Activated T-cell treated with anti-CD3 and anti-CD28 coated beads, Interleukin-2, amount 50 U/mL, for 24 hours (primary cell): ENCODE measurements around the gene TMEM100.

Experiments
- DNase-seq: peaks from one replicate; pipeline ENCODE4 v3.0.0-alpha.2; 2020
- H3K27ac Mint-ChIP-seq: 2 replicates; pipeline ENCODE4 v1.8.0; 2020; ENCODE audit warnings: mild to moderate bottlenecking, mixed read lengths
- H3K27me3 Mint-ChIP-seq: 2 replicates; pipeline ENCODE4 v1.8.0; 2020; ENCODE audit warnings: mixed read lengths
- H3K36me3 Mint-ChIP-seq: 2 replicates; pipeline ENCODE4 v1.8.0; 2020; ENCODE audit warnings: low read depth, mixed read lengths
- H3K4me1 Mint-ChIP-seq: 2 replicates; pipeline ENCODE4 v1.8.0; 2020; ENCODE audit warnings: low read depth, mixed read lengths
- H3K4me3 Mint-ChIP-seq: 2 replicates; pipeline ENCODE4 v1.8.0; 2020; ENCODE audit warnings: mild to moderate bottlenecking, moderate library complexity, mixed read lengths
- H3K9me3 Mint-ChIP-seq: 2 replicates; pipeline ENCODE4 v1.8.0; 2020; ENCODE audit warnings: mixed read lengths

Gene TMEM100, protein sequence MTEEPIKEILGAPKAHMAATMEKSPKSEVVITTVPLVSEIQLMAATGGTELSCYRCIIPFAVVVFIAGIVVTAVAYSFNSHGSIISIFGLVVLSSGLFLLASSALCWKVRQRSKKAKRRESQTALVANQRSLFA

DNA sequence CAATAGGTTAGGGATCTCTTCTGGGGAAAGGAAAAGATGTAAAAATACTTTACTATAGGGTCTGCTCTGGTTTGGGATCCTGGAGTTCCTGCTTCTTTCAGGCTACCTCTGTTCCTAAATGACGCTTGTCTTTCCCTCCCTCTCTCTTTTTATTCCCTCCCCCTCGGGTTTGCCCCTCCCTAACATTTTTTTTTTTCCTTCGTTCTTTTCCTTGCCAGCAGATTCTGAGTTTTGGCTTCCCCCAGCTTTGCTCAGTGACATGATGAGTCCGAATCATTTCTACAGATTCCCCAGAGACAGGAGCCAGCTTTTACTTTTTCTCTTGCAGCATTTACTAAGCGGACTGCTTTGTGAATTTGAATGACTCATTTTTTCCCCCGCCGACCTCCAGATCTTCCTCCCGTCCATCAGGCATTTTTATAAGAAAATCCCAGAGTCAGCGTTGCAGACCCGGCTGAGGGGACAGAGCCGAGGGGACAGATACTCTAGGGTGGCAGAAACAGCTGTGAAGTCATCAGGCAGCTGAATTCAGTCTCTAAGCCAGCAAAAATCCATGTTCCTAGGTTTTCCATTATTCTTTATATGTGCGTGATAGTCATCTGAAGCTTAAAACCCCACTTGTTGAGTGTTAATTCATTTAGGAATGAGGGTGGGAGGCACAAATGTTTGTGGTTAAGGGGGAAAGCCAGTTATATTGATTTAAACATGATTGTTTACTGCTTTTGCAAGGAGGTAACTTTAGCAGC is at the start of gene TMEM100:
TMEM100 (minus strand) TSS at position 123 of the 746 bp plus-strand sequence. CDS start 1,794 bp downstream, outside the sequence.
- Mint-ChIP-seq H3K4me3 (no peak within 1 kb of the TSS), H3K36me3 (no peaks in the 10 kb centered on the region), H3K4me1 (peaks cover 2% of the 10 kb centered on the region), H3K27me3 (peaks cover 76% of the 10 kb centered on the region), H3K9me3 (no peaks in the 10 kb centered on the region), H3K27ac (no peak within 1 kb of the TSS)
- DNase-seq: no peak

DNA sequence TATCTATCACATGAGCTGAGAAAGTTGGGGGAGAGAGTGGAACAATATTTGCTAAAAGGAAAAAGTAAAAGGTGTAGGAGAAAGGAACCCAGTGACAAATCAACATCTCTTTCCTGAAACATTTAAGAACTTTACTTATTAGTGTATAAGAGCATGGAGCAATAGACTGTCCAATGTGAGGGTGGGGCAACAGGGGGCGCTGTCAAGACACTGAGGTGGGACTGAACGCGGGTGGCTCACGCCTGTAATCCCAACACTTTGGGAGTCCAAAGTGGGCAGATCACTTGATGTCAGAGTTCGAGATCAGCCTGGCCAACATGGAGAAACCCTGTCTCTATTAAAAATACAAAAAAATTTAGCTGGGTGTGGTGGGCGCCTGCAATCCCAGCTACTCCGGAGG is 49.4 kb upstream of the TMEM100 start:
- H3K36me3 Mint-ChIP-seq: peaks cover 46% of the 10 kb centered on the region
- peak overlapping the region; percentile 3 for H3K27ac Mint-ChIP-seq
- H3K9me3 Mint-ChIP-seq: no peaks in the 10 kb centered on the region
- no peaks in the 10 kb centered on the region for H3K4me1 Mint-ChIP-seq
- DNase-seq: no peak
- no peak overlapping the region for H3K4me3 Mint-ChIP-seq
- H3K27me3 Mint-ChIP-seq: no peaks in the 10 kb centered on the region

DNA sequence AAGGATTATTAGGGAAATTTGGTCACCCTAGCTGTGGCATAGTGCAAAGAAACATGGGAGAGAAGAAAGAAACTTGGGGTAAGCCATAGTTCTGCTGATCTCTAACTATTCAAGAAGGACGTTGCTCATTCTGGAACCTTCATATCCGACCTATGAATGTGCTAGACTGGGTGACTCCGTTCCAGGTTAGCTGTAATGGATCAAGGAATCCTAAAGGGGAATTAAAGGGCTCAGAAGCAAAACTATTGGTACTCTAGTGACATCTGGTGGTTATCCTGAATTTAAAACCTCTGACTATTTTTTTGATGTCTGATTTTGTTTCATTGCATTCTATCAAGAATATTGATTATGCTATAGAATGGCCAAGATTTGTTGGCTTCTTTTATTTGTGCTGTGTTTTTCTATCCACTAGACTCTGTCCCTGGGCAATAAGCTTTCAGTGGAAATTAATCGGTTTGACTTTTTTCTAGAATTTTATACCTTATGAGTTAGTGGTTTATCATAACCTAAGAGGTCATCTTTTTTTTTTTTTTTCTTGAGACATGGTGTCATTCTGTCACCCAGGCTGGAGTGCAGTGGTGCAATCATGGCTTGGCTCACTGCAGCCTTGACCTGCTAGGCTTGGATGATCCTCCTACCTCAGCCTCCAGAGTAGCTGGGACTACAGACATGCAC is 47.7 kb upstream of the TMEM100 start:
- Mint-ChIP-seq H3K9me3 (no peaks in the 10 kb centered on the region), H3K4me3 (no peak overlapping the region), H3K27ac (no peak overlapping the region), H3K27me3 (no peaks in the 10 kb centered on the region), H3K4me1 (no peaks in the 10 kb centered on the region), H3K36me3 (peaks cover 33% of the 10 kb centered on the region)
- no peak for DNase-seq

DNA sequence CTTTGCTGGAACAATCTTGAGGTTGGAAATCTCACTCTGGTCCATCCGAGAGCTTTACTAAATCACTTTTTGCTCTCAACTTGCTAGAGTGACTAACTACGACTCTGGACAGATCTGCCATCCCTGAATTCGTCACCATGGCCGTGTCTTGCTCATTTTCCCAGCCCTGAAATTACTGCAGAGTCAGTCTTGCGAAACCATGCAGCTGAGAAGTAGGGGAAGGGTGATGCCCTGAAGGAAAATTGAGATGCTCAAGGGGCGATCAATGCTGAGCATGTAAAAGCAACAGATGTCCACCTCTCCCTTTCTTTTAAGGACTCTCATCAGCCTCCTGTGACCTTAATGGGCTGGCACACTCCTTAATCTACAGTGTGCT is 46.9 kb upstream of the TMEM100 start:
- Mint-ChIP-seq H3K9me3 (no peaks in the 10 kb centered on the region), H3K27me3 (no peaks in the 10 kb centered on the region), H3K36me3 (peaks cover 29% of the 10 kb centered on the region), H3K4me3 (no peak overlapping the region), H3K27ac (no peak overlapping the region), H3K4me1 (no peaks in the 10 kb centered on the region)
- no peak for DNase-seq

DNA sequence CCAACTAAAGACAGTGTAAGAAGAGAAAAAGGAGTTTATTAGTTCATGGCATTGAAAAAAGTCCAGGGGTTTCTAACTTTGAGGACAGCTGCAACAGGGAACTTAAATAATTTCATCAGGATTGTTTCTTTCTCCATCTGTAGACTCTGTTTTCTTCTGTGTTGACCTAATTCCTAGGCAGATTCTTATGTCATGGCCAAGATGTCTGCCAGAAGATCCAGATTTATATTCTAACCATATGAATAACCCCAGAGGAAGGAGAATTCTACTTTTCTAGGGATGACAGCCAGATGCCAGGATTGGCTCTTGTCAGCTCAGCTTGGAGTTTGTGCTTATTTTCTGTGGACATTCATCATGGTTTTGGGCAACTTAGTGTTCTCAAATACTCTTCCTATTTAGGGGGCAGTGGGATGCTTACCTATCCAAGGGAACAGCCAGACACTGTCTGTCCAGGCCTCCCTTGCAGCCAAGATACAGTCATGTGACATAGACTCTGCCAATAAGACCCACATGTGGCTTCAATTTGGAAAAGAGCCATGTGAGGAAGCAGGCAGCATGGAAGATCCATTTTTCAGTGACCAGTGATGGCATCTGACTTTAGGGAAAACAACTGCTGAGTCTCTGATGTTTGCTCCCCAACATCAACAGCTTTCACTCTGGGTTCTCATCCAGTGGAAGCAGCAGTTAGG is 46.4 kb upstream of the TMEM100 start:
- Mint-ChIP-seq H3K4me1 (no peaks in the 10 kb centered on the region), H3K36me3 (peaks cover 25% of the 10 kb centered on the region), H3K4me3 (no peak overlapping the region), H3K27ac (no peak overlapping the region), H3K27me3 (no peaks in the 10 kb centered on the region), H3K9me3 (no peaks in the 10 kb centered on the region)
- no peak for DNase-seq

DNA sequence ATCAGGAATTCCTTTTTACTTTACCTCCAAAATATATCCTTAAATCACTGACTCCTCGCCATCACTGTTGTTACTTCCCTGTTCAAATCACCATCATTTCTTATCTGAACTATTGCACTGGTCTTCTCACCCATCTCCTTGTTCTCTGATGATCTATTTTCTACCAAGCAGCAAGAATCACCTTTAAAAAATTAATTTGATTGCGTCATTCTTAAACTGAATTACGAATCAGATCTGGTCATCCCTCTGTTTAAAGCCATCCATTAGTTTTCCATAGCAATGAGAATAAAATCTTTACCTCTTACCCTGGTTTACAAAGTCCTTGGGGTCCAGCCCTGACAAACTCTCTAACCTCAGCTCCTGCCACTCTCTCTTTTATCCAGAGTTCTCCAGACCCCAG is 42.8 kb upstream of the TMEM100 start:
- Mint-ChIP-seq H3K36me3 (peaks cover 5% of the 10 kb centered on the region), H3K9me3 (no peaks in the 10 kb centered on the region), H3K27ac (no peak overlapping the region), H3K27me3 (no peaks in the 10 kb centered on the region), H3K4me3 (no peak overlapping the region), H3K4me1 (no peaks in the 10 kb centered on the region)
- DNase-seq: no peak

DNA sequence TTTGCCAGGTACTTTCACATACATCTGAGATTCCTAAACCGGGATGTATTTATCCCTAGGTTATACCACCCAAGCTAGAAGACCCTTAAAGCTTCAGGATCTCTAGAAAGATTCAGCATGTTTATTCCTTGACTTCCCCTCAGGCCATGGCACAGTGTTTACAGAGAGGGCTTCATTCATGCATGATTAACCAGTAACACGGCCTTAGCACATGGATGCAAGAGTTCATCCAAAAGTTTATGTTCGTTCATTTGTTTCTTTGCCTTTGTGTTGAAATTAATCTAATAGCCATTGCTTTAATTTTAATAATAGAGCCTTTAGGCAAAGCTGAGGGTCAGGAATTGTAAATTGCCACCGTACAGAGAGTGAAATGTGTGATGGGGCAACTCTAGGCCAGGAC is 41.9 kb upstream of the TMEM100 start:
- Mint-ChIP-seq H3K4me3 (no peak overlapping the region), H3K9me3 (no peaks in the 10 kb centered on the region)

DNA sequence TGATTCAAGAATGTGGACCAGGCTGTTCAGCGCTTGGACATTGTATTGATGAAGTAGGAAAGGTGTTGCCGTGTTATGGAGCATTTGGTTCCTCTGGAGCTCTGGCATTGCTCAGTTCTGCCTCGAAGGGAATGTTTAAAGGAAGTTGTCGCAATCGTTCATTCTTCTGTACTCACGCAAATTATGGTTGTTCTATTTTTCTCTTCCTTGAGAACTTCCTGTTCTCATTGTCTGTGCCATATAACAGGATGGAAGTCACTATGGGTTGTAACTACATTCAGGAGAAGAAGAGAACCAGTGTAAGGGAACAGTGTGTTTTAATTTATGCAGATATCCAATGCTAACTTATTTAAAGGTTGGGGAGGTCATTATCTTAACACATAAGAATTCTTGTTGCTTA is 41.2 kb upstream of the TMEM100 start:
- Mint-ChIP-seq H3K4me1 (no peaks in the 10 kb centered on the region), H3K9me3 (no peaks in the 10 kb centered on the region), H3K27me3 (no peaks in the 10 kb centered on the region), H3K27ac (no peak overlapping the region), H3K4me3 (no peak overlapping the region), H3K36me3 (peaks cover 3% of the 10 kb centered on the region)
- DNase-seq: no peak

More for the DNA sequence above, 41.9 kb upstream of the TMEM100 start:
- Mint-ChIP-seq H3K4me1 (no peaks in the 10 kb centered on the region), H3K27me3 (no peaks in the 10 kb centered on the region), H3K36me3 (peaks cover 5% of the 10 kb centered on the region), H3K27ac (no peak overlapping the region)
- no peak for DNase-seq

DNA sequence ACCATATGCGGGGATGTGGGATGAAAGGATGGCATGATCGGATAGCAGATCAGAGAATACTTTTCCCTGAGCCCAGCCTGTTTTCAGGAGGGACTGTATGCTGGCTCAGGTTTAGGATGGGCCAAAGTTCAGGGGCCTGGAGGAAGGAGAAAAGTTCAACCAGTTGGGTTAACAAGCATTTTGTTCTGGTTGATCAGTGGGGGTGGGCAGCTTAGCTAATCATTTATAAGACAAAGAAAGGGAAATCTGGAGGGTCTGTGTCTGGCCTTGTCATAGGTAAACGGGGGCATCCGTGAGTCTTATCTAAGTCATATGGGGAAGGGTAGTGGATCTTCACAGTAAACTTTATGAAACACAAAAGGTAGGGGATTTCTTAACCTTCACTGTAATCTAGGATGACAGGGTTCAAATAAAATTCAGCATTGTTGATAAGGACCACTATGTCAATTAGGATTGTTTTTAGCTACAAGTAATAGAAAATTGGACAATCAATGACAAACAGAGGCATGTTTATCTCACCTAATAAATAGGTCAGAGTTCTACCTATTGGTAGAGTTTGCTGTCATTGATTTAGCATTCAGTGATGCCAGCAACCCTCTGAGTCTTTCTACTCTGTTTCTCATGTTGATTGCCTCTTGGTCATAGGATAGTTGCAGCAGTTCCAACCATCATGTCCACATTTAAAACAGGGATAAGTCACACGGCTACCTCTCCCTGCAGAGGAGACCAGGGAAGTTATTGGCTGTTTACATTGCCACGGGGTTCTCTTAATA is 39.6 kb upstream of the TMEM100 start:
- Mint-ChIP-seq H3K27ac (no peak overlapping the region), H3K9me3 (no peaks in the 10 kb centered on the region), H3K36me3 (no peaks in the 10 kb centered on the region)

DNA sequence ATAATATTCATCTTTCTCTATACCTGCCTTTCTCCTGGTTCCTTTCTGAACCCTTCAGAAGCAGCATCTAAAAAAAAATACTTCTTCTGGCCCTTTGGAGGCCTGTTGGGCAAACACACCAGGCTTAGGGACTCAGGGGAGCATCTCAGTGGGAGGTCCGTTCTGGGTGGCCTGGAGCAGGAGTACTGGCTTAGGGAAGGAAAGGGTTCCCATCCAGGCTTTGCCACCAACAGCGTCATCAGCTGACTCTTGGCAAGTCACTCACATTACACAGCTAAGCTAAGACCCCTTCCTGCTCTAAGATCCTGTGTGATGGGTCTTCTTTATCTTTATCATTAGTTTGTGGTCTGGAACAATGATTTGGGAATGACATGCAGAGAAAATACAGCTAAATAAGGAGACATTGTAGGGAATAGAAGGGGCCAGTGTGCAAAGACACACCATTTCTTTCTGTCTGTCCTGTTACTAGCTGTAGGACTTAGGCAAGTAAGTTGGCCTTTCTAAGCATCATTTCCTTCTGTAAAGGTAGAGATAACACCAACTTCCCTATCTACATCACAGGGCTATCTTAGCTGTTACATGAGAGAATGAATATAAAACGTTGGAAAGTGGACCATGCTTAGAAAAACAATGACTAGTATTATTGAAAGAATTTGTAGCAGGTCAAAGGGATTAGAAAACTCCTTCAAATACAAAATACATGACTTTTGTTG is 38.1 kb upstream of the TMEM100 start:
- Mint-ChIP-seq H3K4me1 (no peaks in the 10 kb centered on the region), H3K4me3 (no peak overlapping the region), H3K36me3 (no peaks in the 10 kb centered on the region), H3K9me3 (no peaks in the 10 kb centered on the region), H3K27ac (no peak overlapping the region), H3K27me3 (no peaks in the 10 kb centered on the region)
- DNase-seq: no peak

More for the DNA sequence above, 39.6 kb upstream of the TMEM100 start:
- no peak for DNase-seq
- H3K27me3 Mint-ChIP-seq: no peaks in the 10 kb centered on the region
- H3K4me3 Mint-ChIP-seq: no peak overlapping the region
- no peaks in the 10 kb centered on the region for H3K4me1 Mint-ChIP-seq

DNA sequence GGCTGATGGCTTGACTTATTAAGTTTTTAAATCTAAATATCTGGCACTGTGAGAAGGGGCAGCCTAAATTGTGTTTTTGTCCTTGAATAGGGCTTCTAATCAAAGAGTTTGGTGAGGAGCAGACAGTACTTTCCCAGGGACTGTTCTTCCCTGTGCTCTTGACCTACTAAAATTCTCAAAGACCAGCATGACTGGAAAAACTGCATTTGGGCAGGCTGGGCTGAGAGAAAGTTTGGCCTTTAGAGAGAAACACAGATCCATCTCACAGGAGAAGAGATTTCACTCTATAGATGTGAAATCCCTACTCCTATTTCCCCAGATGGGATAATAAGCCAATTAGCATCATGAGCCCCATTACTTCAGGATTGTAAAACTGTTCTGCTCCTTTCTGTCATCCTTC is 35.5 kb upstream of the TMEM100 start:
- Mint-ChIP-seq H3K27me3 (no peaks in the 10 kb centered on the region), H3K4me3 (no peak overlapping the region), H3K4me1 (no peaks in the 10 kb centered on the region), H3K36me3 (no peaks in the 10 kb centered on the region), H3K27ac (no peak overlapping the region), H3K9me3 (no peaks in the 10 kb centered on the region)
- no peak for DNase-seq

DNA sequence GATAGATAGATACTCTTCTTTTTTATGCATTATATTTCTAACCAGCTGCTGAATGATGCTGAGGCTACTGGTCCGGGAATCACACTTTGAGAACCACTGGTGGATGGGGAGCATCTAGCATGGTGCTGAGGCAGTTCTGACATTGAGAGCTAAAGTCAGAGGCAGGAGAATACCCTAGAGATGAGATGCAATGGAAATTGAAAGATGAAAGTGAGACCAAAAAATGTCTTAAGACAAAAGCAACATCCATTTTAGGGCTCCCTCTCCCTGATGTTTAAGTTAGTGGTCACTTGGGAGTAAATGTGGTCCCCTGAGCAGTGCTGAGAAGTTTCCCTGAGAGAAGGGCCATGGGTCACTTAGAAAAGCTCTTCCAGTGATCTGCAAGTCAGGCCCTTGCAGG is 35.0 kb upstream of the TMEM100 start:
- Mint-ChIP-seq H3K4me3 (no peak overlapping the region), H3K27me3 (no peaks in the 10 kb centered on the region), H3K4me1 (no peaks in the 10 kb centered on the region), H3K36me3 (no peaks in the 10 kb centered on the region), H3K27ac (no peak overlapping the region), H3K9me3 (no peaks in the 10 kb centered on the region)
- no peak for DNase-seq

DNA sequence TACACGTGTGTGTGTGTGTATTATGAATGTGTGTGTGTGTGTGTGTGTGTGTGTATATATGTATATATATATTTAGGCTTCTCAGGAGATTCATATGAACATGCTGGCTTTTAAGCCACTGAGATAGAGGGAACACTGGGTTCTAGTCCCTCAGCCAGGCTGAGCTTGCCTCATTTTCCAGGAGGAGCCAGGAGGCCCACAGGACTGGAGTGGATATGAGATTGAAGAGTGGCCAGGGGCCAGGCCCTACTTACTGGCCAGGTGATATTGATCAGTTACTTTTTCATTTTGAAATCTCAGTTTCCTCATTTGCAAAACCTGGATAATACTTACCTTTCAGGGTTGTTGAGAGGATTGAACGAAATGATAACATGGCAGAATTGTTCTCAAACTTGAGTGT is 34.0 kb upstream of the TMEM100 start:
- Mint-ChIP-seq H3K4me3 (no peak overlapping the region), H3K27me3 (no peaks in the 10 kb centered on the region), H3K27ac (no peak overlapping the region)

More for the DNA sequence above, 34.0 kb upstream of the TMEM100 start:
- no peaks in the 10 kb centered on the region for H3K36me3 Mint-ChIP-seq
- DNase-seq: no peak
- H3K9me3 Mint-ChIP-seq: no peaks in the 10 kb centered on the region
- H3K4me1 Mint-ChIP-seq: peaks cover 3% of the 10 kb centered on the region
